GM12878 (cell line): ENCODE measurements around the gene RRBP1. TPM values are rescaled to one million over a fixed set of nuclear protein-coding genes. Genes with fewer than 3 reads are reported as not detected.

Source experiments
- DPF2 ChIP-seq: fragments of 450-650 bp; IDR thresholded peaks from 2 replicates; pipeline ENCODE4 v1.6.1; 2017; ENCODE audit warnings: mild to moderate bottlenecking
- E4F1 ChIP-seq: fragments of 450-650 bp; IDR thresholded peaks from 2 replicates; pipeline ENCODE4 v1.6.1; 2018; ENCODE audit warnings: borderline replicate concordance, mild to moderate bottlenecking; ENCODE audit not compliant: partially characterized antibody
- EGR1 ChIP-seq, 2 experiments: IDR thresholded peaks; 1 replicate in 1 of 2; 2 replicates in 1 of 2; pipeline ENCODE4 v1.6.1; 2011 to 2012; ENCODE audit warnings: low read depth in 2 of 2, low read length in 2 of 2, borderline replicate concordance in 1 of 2, mild to moderate bottlenecking in 1 of 2, moderate library complexity in 1 of 2
- MTA2 ChIP-seq: fragments of 450-650 bp; IDR thresholded peaks from 2 replicates; pipeline ENCODE4 v1.6.1; 2016; ENCODE audit warnings: low read depth, mild to moderate bottlenecking, moderate library complexity
- MTA3 ChIP-seq: IDR thresholded peaks from 2 replicates; pipeline ENCODE4 v1.6.1; 2012; ENCODE audit warnings: low read length, inconsistent platforms, borderline replicate concordance
- NR2F1 ChIP-seq: fragments of 450-650 bp; conservative IDR thresholded peaks from 2 replicates; pipeline ENCODE4 v1.6.1; 2017; ENCODE audit warnings: mild to moderate bottlenecking
- POLR2AphosphoS2 ChIP-seq: IDR thresholded peaks from 2 replicates; pipeline ENCODE4 v1.6.1; 2011; ENCODE audit warnings: low read depth, mild to moderate bottlenecking, low read length, improper control_type of control experiment, moderate library complexity
- SMAD1 ChIP-seq: fragments of 450-650 bp; IDR thresholded peaks from 2 replicates; pipeline ENCODE4 v1.6.1; 2018; ENCODE audit warnings: mild to moderate bottlenecking, low read depth; ENCODE audit not compliant: partially characterized antibody
- TCF3 ChIP-seq: IDR thresholded peaks from 2 replicates; pipeline ENCODE4 v1.6.1; 2012; ENCODE audit warnings: low read depth, mild to moderate bottlenecking, low read length, borderline replicate concordance; ENCODE audit not compliant: insufficient read depth
- YY1 ChIP-seq: IDR thresholded peaks from 2 replicates; pipeline ENCODE4 v1.6.1; 2011; ENCODE audit warnings: low read depth, mild to moderate bottlenecking, low read length
- ZBTB11 ChIP-seq: fragments of 450-650 bp; formaldehyde crosslinking; IDR thresholded peaks from 2 replicates; pipeline ENCODE4 v1.5.0; 2022; ENCODE audit warnings: mild to moderate bottlenecking, missing genetic modification characterization
- ZBTB4 ChIP-seq: fragments of 450-650 bp; formaldehyde crosslinking; IDR thresholded peaks from 2 replicates; pipeline ENCODE4 v1.4.0; 2022; ENCODE audit warnings: mild to moderate bottlenecking, moderate library complexity
- polyA plus RNA-seq, 11 experiments: library from polyadenylated mRNA; depleted of rRNA in 4 of 11; unstranded in 6 of 11; stranded (reverse) in 5 of 11; fragments of >200 nt; fragmentation: Nextera tagmentation in 4 of 11; fragmentation: Illumina TruSeq in 1 of 11; extraction: Ambion mirVana in 4 of 11; extraction: Trizol in 1 of 11; gene quantifications; 1 replicate in 1 of 11; 2 replicates in 10 of 11; pipeline versions ENCODE4 v1.2.1 to v1.2.3, GENCODE V29; 2011 to 2016; ENCODE audit warnings: inconsistent platforms in 2 of 11, missing spikeins in 2 of 11, low read depth in 1 of 11
- total RNA-seq, 4 experiments: library from RNA; depleted of rRNA in 3 of 4; stranded (reverse); fragments of >200 nt in 3 of 4; fragmentation: Illumina TruSeq in 1 of 4; extraction: Trizol in 1 of 4; gene quantifications; 2 replicates each; pipeline versions ENCODE4 v1.2.1 to v1.2.3, GENCODE V29; 2013 to 2021

Gene RRBP1
- total and polyA plus RNA-seq, 10 of the 15 experiments (the other 5 are each of a cell fraction or from before 2014, with no cell fraction given) = 1.2 to 57.4 (median 24.6) TPM

GRCh38 chr20:17709361-17710293 lies 27.6 kb upstream of the RRBP1 start (continued):
- TF ChIP-seq E4F1 (no peak), NR2F1 (no peak), DPF2 (no peak), TCF3 (no peak), MTA3 (no peak), SMAD1 (no peak), ZBTB4 (CRISPR knock-in tag) (no peak), ZBTB11 (CRISPR knock-in tag) (no peak), EGR1 (IDR thresholded peaks at IDR 0.05; ENCODE audit: borderline replicate concordance in 1 of 2, low read depth in 2 of 2, low read length in 2 of 2) (no peak), POLR2AphosphoS2 (no peak), MTA2 (no peak), YY1 (no peak)
